Vagina (tissue), 2 donors: ENCODE measurements around the gene TMPRSS4.

Experiments
- POLR2A ChIP-seq, 2 donors: fragments of 450-650 bp; IDR thresholded peaks; one replicate each; pipeline ENCODE4 v1.6.1; 2017; ENCODE audit warnings: antibody characterized with exemption in 2 of 2, mild to moderate bottlenecking in 2 of 2, moderate library complexity in 2 of 2
- TF ChIP-seq, protein P1 (sequence below), 3 experiments: fragments of 450-650 bp in 2 of 3; fragments of 200-600 bp in 1 of 3; sonication (generic) in 1 of 3; IDR thresholded peaks; one replicate each; pipeline ENCODE4 v1.5.1; 2017 to 2019; ENCODE audit warnings: antibody characterized with exemption in 3 of 3, mild to moderate bottlenecking in 2 of 3, moderate library complexity in 2 of 3

DNA sequence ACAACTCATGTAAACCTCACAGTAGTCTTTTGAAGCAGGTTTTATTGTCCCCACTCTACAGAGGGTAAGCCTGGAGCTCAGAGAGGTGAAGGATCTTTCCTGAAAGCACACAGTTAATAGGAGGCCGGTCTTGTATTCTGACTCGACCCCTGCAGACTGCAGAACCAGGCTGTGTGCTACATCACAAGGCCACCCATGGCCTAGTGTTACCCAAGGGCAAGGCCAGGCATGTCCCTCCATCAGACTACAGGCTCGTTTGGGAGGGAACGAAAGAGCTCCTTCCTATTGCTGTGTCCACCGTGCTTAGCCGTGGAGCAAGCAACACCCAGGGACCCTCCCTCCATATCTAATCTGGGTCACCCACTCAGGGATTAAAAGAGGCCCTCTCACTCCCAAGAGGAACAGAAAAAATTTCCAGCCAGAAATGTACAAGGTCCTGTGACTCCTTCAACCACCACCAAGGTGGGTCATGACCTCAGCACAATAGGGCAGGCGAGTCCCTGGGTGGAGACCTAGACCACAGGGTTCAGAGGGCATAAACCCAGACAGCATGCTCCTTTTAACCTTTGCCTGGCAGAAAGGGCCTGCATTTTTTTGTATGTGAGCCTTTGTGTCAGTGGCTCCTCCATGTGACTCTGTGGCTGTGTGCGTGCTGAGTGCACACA lies 16.2 kb downstream of the TMPRSS4 start:
- TF ChIP-seq, protein P1, sequence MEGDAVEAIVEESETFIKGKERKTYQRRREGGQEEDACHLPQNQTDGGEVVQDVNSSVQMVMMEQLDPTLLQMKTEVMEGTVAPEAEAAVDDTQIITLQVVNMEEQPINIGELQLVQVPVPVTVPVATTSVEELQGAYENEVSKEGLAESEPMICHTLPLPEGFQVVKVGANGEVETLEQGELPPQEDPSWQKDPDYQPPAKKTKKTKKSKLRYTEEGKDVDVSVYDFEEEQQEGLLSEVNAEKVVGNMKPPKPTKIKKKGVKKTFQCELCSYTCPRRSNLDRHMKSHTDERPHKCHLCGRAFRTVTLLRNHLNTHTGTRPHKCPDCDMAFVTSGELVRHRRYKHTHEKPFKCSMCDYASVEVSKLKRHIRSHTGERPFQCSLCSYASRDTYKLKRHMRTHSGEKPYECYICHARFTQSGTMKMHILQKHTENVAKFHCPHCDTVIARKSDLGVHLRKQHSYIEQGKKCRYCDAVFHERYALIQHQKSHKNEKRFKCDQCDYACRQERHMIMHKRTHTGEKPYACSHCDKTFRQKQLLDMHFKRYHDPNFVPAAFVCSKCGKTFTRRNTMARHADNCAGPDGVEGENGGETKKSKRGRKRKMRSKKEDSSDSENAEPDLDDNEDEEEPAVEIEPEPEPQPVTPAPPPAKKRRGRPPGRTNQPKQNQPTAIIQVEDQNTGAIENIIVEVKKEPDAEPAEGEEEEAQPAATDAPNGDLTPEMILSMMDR (IDR thresholded peaks at IDR 0.05), result no peak
- no peak for TF ChIP-seq POLR2A (IDR thresholded peaks at IDR 0.05)
